SK-MEL-5 (cell line): ENCODE data around the gene FARP1. TPM values are rescaled to one million over a fixed set of nuclear protein-coding genes. Genes with fewer than 3 reads are reported as not detected.
A peak's percentile ranks its signal among the peaks of the same experiment; 100 is the strongest.
"Not testable (repeated sequence)": the region's sequence is repeated elsewhere in the genome, so short reads cannot be mapped to it uniquely, and the experiment has no call there.

Experiments used
- DNase-seq: peaks from one replicate; pipeline ENCODE4 v3.0.0-alpha.2; 2016; ENCODE audit warnings: low read depth, low spot score
- in situ Hi-C: cut with HindIII; loops from 2 replicates; pipeline ENCODE4 v1.10.0; 2016; ENCODE audit warnings: low sequenced_read_pairs, high pct_unique_total_duplicates, low pct_unique_long_range_greater_than_20kb
- total RNA-seq: library from RNA; depleted of rRNA; stranded (reverse); fragments of >200 nt; shearing (Covaris generic); gene quantifications from 2 replicates; pipeline ENCODE4 v1.2.3, GENCODE V29; 2014

FARP1 gene
- total RNA-seq, 1 experiment from 2014 or later, result 39.8 TPM

- in situ Hi-C loops, result no loop called here
- DNase-seq, result no peak
Observed at GRCh38 chr13:98214008-98214643, 71.2 kb downstream of the FARP1 start.

GRCh38 chr13:98214707-98215106 lies 71.8 kb downstream of the FARP1 start:
- in situ Hi-C loops, result no loop called here

GRCh38 chr13:98215508-98215907 lies 72.6 kb downstream of the FARP1 start:
- DNase-seq, result no peak
- in situ Hi-C loops, result no loop called here

More at GRCh38 chr13:98214707-98215106, 71.8 kb downstream of the FARP1 start:
- no peak for DNase-seq

GRCh38 chr13:98216135-98216565 lies 73.3 kb downstream of the FARP1 start:
- peak; percentile 52 for DNase-seq
- in situ Hi-C loops, result no loop called here

- DNase-seq, result no peak
- in situ Hi-C loops, result no loop called here
Observed at GRCh38 chr13:98216711-98217285, 73.9 kb downstream of the FARP1 start.

GRCh38 chr13:98217597-98217996 lies 74.7 kb downstream of the FARP1 start:
- in situ Hi-C loops, result no loop called here

GRCh38 chr13:98219685-98220084 lies 76.8 kb downstream of the FARP1 start:
- in situ Hi-C loops, result no loop called here
- no peak for DNase-seq

More at GRCh38 chr13:98217597-98217996, 74.7 kb downstream of the FARP1 start:
- DNase-seq, result no peak

- DNase-seq, result no peak
- in situ Hi-C loops, result no loop called here
Observed at GRCh38 chr13:98220271-98220791, 77.4 kb downstream of the FARP1 start.

GRCh38 chr13:98221234-98221633 lies 78.3 kb downstream of the FARP1 start:
- in situ Hi-C loops, result no loop called here
- DNase-seq, result peak; percentile 84

- in situ Hi-C loops, result no loop called here
- no peak for DNase-seq
Observed at GRCh38 chr13:98222081-98222554, 79.2 kb downstream of the FARP1 start.

GRCh38 chr13:98222816-98223215 lies 79.9 kb downstream of the FARP1 start:
- in situ Hi-C loops, result no loop called here

GRCh38 chr13:98223741-98224140 lies 80.8 kb downstream of the FARP1 start:
- no peak for DNase-seq
- in situ Hi-C loops, result no loop called here

More at GRCh38 chr13:98222816-98223215, 79.9 kb downstream of the FARP1 start:
- no peak for DNase-seq

GRCh38 chr13:98224557-98224956 lies 81.7 kb downstream of the FARP1 start:
- in situ Hi-C loops, result no loop called here
- DNase-seq, result no peak

- in situ Hi-C loops, result no loop called here
- no peak for DNase-seq
Observed at GRCh38 chr13:98225036-98225940, 82.4 kb downstream of the FARP1 start.

- in situ Hi-C loops, result no loop called here
- DNase-seq, result no peak
Observed at GRCh38 chr13:98226496-98226895, 83.6 kb downstream of the FARP1 start.

- in situ Hi-C loops, result no loop called here
- DNase-seq, result no peak
Observed at GRCh38 chr13:98228661-98229341, 85.9 kb downstream of the FARP1 start.

GRCh38 chr13:98230762-98231161 lies 87.9 kb downstream of the FARP1 start:
- in situ Hi-C loops, DNase-seq: not testable (repeated sequence)
